ENCODE measurements around the gene KDM5C.

The KDM5C gene

GRCh38 chrX:53224860-53225797, at the start of gene KDM5C:
Gene KDM5C, minus strand, starts transcription at chrX:53225207. Its CDS starts 318 bp downstream, at chrX:53224889.
- peak; percentile 84 for DNase-seq (ENCODE audit: low spot score)

- DNase-seq (ENCODE audit: low spot score), result no peak
These were observed 47.9 kb upstream of the KDM5C start for GRCh38 chrX:53272808-53273337.

GRCh38 chrX:53269536-53270107, 44.6 kb upstream of the KDM5C start:
- DNase-seq (ENCODE audit: low spot score), result no peak

- DNase-seq (ENCODE audit: low spot score), result no peak
These were observed 43.2 kb upstream of the KDM5C start for GRCh38 chrX:53268173-53268572.

- DNase-seq (ENCODE audit: low spot score), result no peak
These were observed 41.9 kb upstream of the KDM5C start for GRCh38 chrX:53266914-53267313.

GRCh38 chrX:53265771-53266574, 41.0 kb upstream of the KDM5C start:
- DNase-seq (ENCODE audit: low spot score), result no peak

- DNase-seq (ENCODE audit: low spot score), result no peak
These were observed 38.6 kb upstream of the KDM5C start for GRCh38 chrX:53263597-53264094.

- DNase-seq (ENCODE audit: low spot score), result no peak
These were observed 37.9 kb upstream of the KDM5C start for GRCh38 chrX:53262918-53263394.

GRCh38 chrX:53262189-53262917, 37.3 kb upstream of the KDM5C start:
- no peak for DNase-seq (ENCODE audit: low spot score)

- DNase-seq (ENCODE audit: low spot score), result no peak
These were observed 36.5 kb upstream of the KDM5C start for GRCh38 chrX:53261355-53261972.

- DNase-seq (ENCODE audit: low spot score), result no peak
These were observed 35.8 kb upstream of the KDM5C start for GRCh38 chrX:53260836-53261235.

GRCh38 chrX:53257670-53258423, 32.8 kb upstream of the KDM5C start:
- no peak for DNase-seq (ENCODE audit: low spot score)

GRCh38 chrX:53257166-53257565, 32.2 kb upstream of the KDM5C start:
- no peak for DNase-seq (ENCODE audit: low spot score)

GRCh38 chrX:53256446-53257041, 31.5 kb upstream of the KDM5C start:
- no peak for DNase-seq (ENCODE audit: low spot score)

GRCh38 chrX:53255738-53256191, 30.8 kb upstream of the KDM5C start:
- no peak for DNase-seq (ENCODE audit: low spot score)

- DNase-seq (ENCODE audit: low spot score), result no peak
These were observed 29.8 kb upstream of the KDM5C start for GRCh38 chrX:53254570-53255461.

GRCh38 chrX:53253293-53254020, 28.4 kb upstream of the KDM5C start:
- DNase-seq (ENCODE audit: low spot score), result no peak

- DNase-seq (ENCODE audit: low spot score), result no peak
These were observed 26.3 kb upstream of the KDM5C start for GRCh38 chrX:53251307-53251706.
